Measurements from ENCODE around the gene OR2M3.

Gene OR2M3, protein sequence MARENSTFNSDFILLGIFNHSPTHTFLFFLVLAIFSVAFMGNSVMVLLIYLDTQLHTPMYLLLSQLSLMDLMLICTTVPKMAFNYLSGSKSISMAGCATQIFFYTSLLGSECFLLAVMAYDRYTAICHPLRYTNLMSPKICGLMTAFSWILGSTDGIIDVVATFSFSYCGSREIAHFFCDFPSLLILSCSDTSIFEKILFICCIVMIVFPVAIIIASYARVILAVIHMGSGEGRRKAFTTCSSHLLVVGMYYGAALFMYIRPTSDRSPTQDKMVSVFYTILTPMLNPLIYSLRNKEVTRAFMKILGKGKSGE

DNA sequence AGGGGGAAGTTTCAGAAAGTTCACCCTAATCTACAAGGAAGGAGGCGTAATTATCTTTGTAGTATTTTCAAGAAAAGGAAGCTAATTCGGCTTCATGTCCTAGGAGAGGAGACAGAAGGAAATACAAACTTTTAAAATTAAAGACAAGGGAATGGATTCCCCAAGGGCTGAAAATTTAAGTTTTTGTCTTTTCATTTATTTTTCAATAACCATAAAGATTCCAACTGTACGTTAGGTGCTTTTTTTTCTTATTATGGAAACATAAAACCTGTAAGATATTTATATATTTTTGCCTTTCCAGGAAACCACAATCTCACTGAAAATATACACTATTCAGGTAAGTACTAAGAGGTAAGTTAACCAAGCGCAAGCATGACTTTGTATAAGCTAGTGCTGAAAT is at the start of gene OR2M3:
Gene OR2M3, plus strand, starts transcription at position 301 of the 400 bp plus-strand sequence. CDS start 5,803 bp downstream, outside the sequence.
- Histone ChIP-seq H3K79me2 (ENCODE audit: insufficient read depth, low read depth) (no peaks in the 10 kb centered on the region), H3K36me3 (ENCODE audit: insufficient read depth) (no peaks in the 10 kb centered on the region), H3K4me2 (no peak within 1 kb of the TSS), H3K27me3 (ENCODE audit: insufficient read depth, low read depth) (no peaks in the 10 kb centered on the region), H3K27ac (no peak within 1 kb of the TSS), H3K9ac (no peak within 1 kb of the TSS), H3K4me1 (ENCODE audit: low read depth, poor library complexity, severe bottlenecking) (no peaks in the 10 kb centered on the region), H2AFZ (ENCODE audit: low read depth) (no peak within 1 kb of the TSS), H4K20me1 (ENCODE audit: insufficient read depth) (no peaks in the 10 kb centered on the region), H3K4me3 (IDR thresholded peaks at IDR 0.05; ENCODE audit: insufficient read depth, low read depth, low read length) (no peak within 1 kb of the TSS)
- TF ChIP-seq, protein P1, sequence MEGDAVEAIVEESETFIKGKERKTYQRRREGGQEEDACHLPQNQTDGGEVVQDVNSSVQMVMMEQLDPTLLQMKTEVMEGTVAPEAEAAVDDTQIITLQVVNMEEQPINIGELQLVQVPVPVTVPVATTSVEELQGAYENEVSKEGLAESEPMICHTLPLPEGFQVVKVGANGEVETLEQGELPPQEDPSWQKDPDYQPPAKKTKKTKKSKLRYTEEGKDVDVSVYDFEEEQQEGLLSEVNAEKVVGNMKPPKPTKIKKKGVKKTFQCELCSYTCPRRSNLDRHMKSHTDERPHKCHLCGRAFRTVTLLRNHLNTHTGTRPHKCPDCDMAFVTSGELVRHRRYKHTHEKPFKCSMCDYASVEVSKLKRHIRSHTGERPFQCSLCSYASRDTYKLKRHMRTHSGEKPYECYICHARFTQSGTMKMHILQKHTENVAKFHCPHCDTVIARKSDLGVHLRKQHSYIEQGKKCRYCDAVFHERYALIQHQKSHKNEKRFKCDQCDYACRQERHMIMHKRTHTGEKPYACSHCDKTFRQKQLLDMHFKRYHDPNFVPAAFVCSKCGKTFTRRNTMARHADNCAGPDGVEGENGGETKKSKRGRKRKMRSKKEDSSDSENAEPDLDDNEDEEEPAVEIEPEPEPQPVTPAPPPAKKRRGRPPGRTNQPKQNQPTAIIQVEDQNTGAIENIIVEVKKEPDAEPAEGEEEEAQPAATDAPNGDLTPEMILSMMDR (conservative IDR thresholded peaks at IDR 0.05; ENCODE audit: low read depth, low read length) = no peak

DNA sequence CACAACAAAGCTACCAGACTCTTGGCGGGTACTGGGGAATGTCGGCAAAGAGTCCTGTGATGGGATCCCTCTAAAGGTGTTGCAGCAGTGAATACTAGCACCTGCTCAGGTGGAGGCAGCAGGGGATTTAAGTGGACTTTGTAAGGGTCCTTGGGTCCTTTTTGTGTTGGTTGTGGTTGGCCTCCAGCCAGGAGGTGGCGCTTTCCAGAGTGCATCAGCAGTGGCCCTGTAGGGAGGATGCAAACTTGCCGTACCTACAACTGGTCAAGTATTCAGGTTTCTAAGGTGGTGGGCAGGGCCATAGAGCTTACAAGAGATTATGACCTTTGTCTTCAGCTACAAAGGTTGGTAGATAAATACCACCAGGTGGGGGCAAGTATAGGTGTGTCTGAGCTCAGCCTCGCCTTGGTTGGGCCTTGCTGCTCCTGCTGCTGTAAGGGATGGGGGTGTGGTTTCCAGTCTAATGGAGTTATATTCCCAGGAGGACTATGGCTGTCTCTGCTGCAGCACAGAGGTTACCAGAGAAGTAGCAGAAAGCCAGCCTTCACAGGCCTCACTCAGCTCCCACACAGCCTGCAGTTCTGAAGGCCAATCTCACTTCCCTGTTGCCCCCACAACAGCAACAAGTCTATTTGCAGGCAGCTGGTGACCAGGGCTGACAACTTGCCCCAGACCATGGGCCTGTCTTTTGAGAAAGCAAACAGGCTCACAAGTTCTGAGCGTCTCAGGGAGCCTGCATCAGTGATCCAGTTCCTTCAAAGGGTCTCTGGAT is 44.8 kb upstream of the OR2M3 start:
- no peaks in the 10 kb centered on the region for H3K79me2 ChIP-seq (ENCODE audit: insufficient read depth, low read depth)
- no peak overlapping the region for H3K4me2 ChIP-seq
- TF ChIP-seq, protein P1 (conservative IDR thresholded peaks at IDR 0.05; ENCODE audit: low read depth, low read length) = no peak
- H3K9ac ChIP-seq = no peak overlapping the region
- no peak overlapping the region for H3K27ac ChIP-seq
- H3K4me1 ChIP-seq (ENCODE audit: low read depth, poor library complexity, severe bottlenecking) = peaks cover 9% of the 10 kb centered on the region
- H3K27me3 ChIP-seq (ENCODE audit: insufficient read depth, low read depth) = no peaks in the 10 kb centered on the region
- no peak overlapping the region for H2AFZ ChIP-seq (ENCODE audit: low read depth)
- H3K4me3 ChIP-seq (IDR thresholded peaks at IDR 0.05; ENCODE audit: insufficient read depth, low read depth, low read length) = no peak overlapping the region
- no peaks in the 10 kb centered on the region for H3K36me3 ChIP-seq (ENCODE audit: insufficient read depth)
- no peaks in the 10 kb centered on the region for H4K20me1 ChIP-seq (ENCODE audit: insufficient read depth)

DNA sequence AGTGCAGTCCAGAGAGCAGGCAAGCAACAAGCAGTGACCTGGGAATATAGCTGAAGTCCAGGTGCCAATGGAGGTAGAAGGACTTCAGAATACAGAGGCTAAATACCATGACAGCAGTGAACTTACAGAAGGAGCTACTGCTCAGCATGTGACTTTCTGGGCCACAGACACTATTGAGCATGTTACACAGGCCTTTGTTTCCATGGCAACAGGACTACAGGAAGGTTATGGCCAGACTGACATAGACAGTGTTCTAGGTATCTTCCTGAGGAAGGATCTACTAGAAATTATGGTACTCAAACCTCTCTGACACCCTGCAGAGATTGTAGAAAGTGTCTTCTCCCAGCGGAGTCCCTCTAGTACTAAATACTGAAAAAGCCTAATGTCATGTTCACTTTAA is 41.1 kb upstream of the OR2M3 start:
- TF ChIP-seq, protein P1 (conservative IDR thresholded peaks at IDR 0.05; ENCODE audit: low read depth, low read length) = no peak
- H2AFZ ChIP-seq (ENCODE audit: low read depth) = no peak overlapping the region
- H3K36me3 ChIP-seq (ENCODE audit: insufficient read depth) = no peaks in the 10 kb centered on the region
- H3K4me1 ChIP-seq (ENCODE audit: low read depth, poor library complexity, severe bottlenecking) = no peaks in the 10 kb centered on the region
- no peak overlapping the region for H3K9ac ChIP-seq
- no peak overlapping the region for H3K4me2 ChIP-seq
- no peaks in the 10 kb centered on the region for H4K20me1 ChIP-seq (ENCODE audit: insufficient read depth)
- no peaks in the 10 kb centered on the region for H3K79me2 ChIP-seq (ENCODE audit: insufficient read depth, low read depth)
- no peak overlapping the region for H3K4me3 ChIP-seq (IDR thresholded peaks at IDR 0.05; ENCODE audit: insufficient read depth, low read depth, low read length)
- H3K27me3 ChIP-seq (ENCODE audit: insufficient read depth, low read depth) = no peaks in the 10 kb centered on the region
- H3K27ac ChIP-seq = no peak overlapping the region

DNA sequence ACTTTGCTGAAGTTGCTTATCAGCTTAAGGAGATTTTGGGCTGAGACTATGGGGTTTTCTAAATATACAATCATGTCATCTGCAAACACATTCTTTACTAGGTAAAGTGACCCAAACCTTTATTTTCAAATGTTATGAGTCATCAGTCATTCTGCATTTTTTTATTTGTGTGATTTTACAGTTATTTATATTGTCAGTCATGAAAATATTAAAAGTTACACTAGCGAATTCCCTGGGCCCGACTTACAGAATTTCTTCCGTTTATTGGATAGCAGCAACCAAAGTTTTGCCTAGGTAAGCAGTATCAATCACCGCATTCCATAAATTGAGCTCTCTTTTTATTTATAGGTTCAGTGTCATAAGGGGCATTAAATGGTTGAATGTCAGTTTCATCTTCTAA is 38.3 kb upstream of the OR2M3 start:
- no peaks in the 10 kb centered on the region for H3K79me2 ChIP-seq (ENCODE audit: insufficient read depth, low read depth)
- H3K9ac ChIP-seq = no peak overlapping the region
- no peaks in the 10 kb centered on the region for H3K36me3 ChIP-seq (ENCODE audit: insufficient read depth)
- no peaks in the 10 kb centered on the region for H3K27me3 ChIP-seq (ENCODE audit: insufficient read depth, low read depth)
- no peak overlapping the region for H3K27ac ChIP-seq
- no peak overlapping the region for H2AFZ ChIP-seq (ENCODE audit: low read depth)
- no peak overlapping the region for H3K4me2 ChIP-seq
- H4K20me1 ChIP-seq (ENCODE audit: insufficient read depth) = no peaks in the 10 kb centered on the region
- H3K4me3 ChIP-seq (IDR thresholded peaks at IDR 0.05; ENCODE audit: insufficient read depth, low read depth, low read length) = no peak overlapping the region
- TF ChIP-seq, protein P1 (conservative IDR thresholded peaks at IDR 0.05; ENCODE audit: low read depth, low read length) = no peak
- H3K4me1 ChIP-seq (ENCODE audit: low read depth, poor library complexity, severe bottlenecking) = no peaks in the 10 kb centered on the region

All from KMS-11 (cell line).